CD4-positive, alpha-beta T cell (primary cell): Measurements from ENCODE around the gene CENPP. TPM values are rescaled to one million over a fixed set of nuclear protein-coding genes. Genes with fewer than 3 reads are reported as not detected.

ENCODE experiments used
- ATAC-seq: fragments of 200-7000 bp; cut with Tn5 transposase; one replicate; pipeline ENCODE4 v1.10.0; 2022; ENCODE audit warnings: mild to moderate bottlenecking; ENCODE audit not compliant: poor library complexity
- CTCF ChIA-PET: fragments of 350-600 bp; sonication (Branson Sonifier 250); formaldehyde crosslinking; loops from one replicate; lab custom pipeline; 2021; ENCODE audit warnings: antibody characterized with exemption, inconsistent platforms; lab: Charles Lee
- POLR2A ChIA-PET: fragments of 350-600 bp; sonication (Branson Sonifier 250); formaldehyde crosslinking; loops from one replicate; lab custom pipeline; 2021; ENCODE audit warnings: antibody characterized with exemption, inconsistent platforms; lab: Charles Lee
- DNase-seq, 14 experiments: peaks; one replicate each; pipeline ENCODE4 v3.0.0-alpha.2; 2013 to 2020; ENCODE audit warnings: mixed read lengths in 2 of 14
- H3K27ac ChIP-seq, 2 donors: one replicate each; pipeline versions ENCODE4 v1.5.1 to v1.7.0; 2013; ENCODE audit warnings: low read length in 2 of 2, low read depth in 1 of 2, mild to moderate bottlenecking in 1 of 2
- H3K27me3 ChIP-seq, 2 experiments: 1 replicate in 1 of 2; 2 replicates in 1 of 2; pipeline versions ENCODE4 v1.6.1 to v1.7.0; 2013; ENCODE audit warnings: low read length in 2 of 2, control low read depth in 1 of 2, mild to moderate bottlenecking in 1 of 2, moderate library complexity in 1 of 2; ENCODE audit not compliant: insufficient read depth in 2 of 2, control insufficient read depth in 1 of 2
- H3K36me3 ChIP-seq: one replicate; pipeline ENCODE4 v1.6.1; 2013; ENCODE audit warnings: low read length, control low read depth; ENCODE audit not compliant: insufficient read depth
- H3K4me1 ChIP-seq: one replicate; pipeline ENCODE4 v1.6.1; 2013; ENCODE audit warnings: low read length, control low read depth; ENCODE audit not compliant: insufficient read depth
- H3K4me3 ChIP-seq: one replicate; pipeline ENCODE4 v1.5.1; 2013; ENCODE audit warnings: mild to moderate bottlenecking, low read length, moderate library complexity
- H3K9me3 ChIP-seq, 2 experiments: 1 replicate in 1 of 2; 2 replicates in 1 of 2; pipeline versions ENCODE4 v1.6.1 to v1.7.0; 2013; ENCODE audit warnings: low read length in 2 of 2, mild to moderate bottlenecking in 2 of 2, control low read depth in 1 of 2, moderate library complexity in 1 of 2; ENCODE audit not compliant: control insufficient read depth in 1 of 2, insufficient read depth in 1 of 2
- H3K27ac Mint-ChIP-seq: one replicate; pipeline ENCODE4 v1.8.0; 2020; ENCODE audit warnings: mixed read lengths
- H3K27me3 Mint-ChIP-seq: one replicate; pipeline ENCODE4 v1.8.0; 2021; ENCODE audit warnings: mixed read lengths
- H3K36me3 Mint-ChIP-seq: one replicate; pipeline ENCODE4 v1.8.0; 2021; ENCODE audit warnings: low read depth, mixed read lengths
- H3K4me1 Mint-ChIP-seq: one replicate; pipeline ENCODE4 v1.8.0; 2021; ENCODE audit warnings: low read depth, mixed read lengths
- H3K4me3 Mint-ChIP-seq: one replicate; pipeline ENCODE4 v1.8.0; 2020; ENCODE audit warnings: mild to moderate bottlenecking, mixed read lengths
- H3K9me3 Mint-ChIP-seq: one replicate; pipeline ENCODE4 v1.8.0; 2020; ENCODE audit warnings: mixed read lengths
- CTCF ChIP-seq: fragments of 200-600 bp; IDR thresholded peaks from one replicate; pipeline ENCODE4 v1.8.0; 2022; ENCODE audit warnings: antibody characterized with exemption, mild to moderate bottlenecking
- intact Hi-C, 2 experiments: fragments of 100-400 bp; cut with DNase I in 1 of 2; cut with micrococcal nuclease in 1 of 2; formaldehyde crosslinking; loops; one replicate each; pipeline versions ENCODE4 v1.15.1 to v1.9.0; 2023 to 2025; cut with DNase I, micrococcal nuclease
- microRNA-seq: library from miRNA; unstranded; fragments of <30 nt; microRNA quantifications from one replicate; pipeline ENCODE4 v1.2.0, GENCODE V29; 2021; ENCODE audit warnings: borderline microRNAs expressed, borderline replicate concordance
- total RNA-seq, 174 experiments: library from RNA in 2 of 174; stranded (reverse) in 2 of 174; gene quantifications; one replicate each; pipeline ENCODE4 v1.2.3 and lab custom pipeline; 2021 to 2026

CENPP gene
- total RNA-seq, 2 experiments from 2014 or later = 4.8 TPM

- peaks cover 57% of the 10 kb centered on the region for H3K4me1 Mint-ChIP-seq
- Histone ChIP-seq H3K27ac (no peak overlapping the region), H3K4me1 (peaks cover 46% of the 10 kb centered on the region), H3K4me3 (no peak overlapping the region), H3K27me3 (no peaks in the 10 kb centered on the region), H3K36me3 (peaks cover 15% of the 10 kb centered on the region), H3K9me3 (no peaks in the 10 kb centered on the region)
- no peaks in the 10 kb centered on the region for H3K27me3 Mint-ChIP-seq
- DNase-seq (peak in 1 of 14 experiments; percentile 10), ATAC-seq (no peak)
- H3K36me3 Mint-ChIP-seq = peaks cover 21% of the 10 kb centered on the region
- H3K27ac Mint-ChIP-seq = peak overlapping the region; percentile 28
- ChIA-PET POLR2A (no interaction called here), CTCF (no interaction called here)
- TF ChIP-seq CTCF = no peak
- no peaks in the 10 kb centered on the region for H3K9me3 Mint-ChIP-seq
- intact Hi-C loops = loop anchor here in 1 of 2 experiments (5.0 kb wide), 3 partner anchors 205 to 1590 kb away; partner anchors contain the start of gene ZNF169
- peak overlapping the region; percentile 64 for H3K4me3 Mint-ChIP-seq
Measured at GRCh38 chr9:92666912-92667532, 341.3 kb downstream of the CENPP start.

- peak overlapping the region; percentile 99 for H3K27ac Mint-ChIP-seq
- no peak for TF ChIP-seq CTCF
- H3K36me3 ChIP-seq = peaks cover 11% of the 10 kb centered on the region
- no peaks in the 10 kb centered on the region for H3K27me3 Mint-ChIP-seq
- DNase-seq (peak in 6 of 14 experiments; percentile 11 to 43 (median 29)), ATAC-seq (no peak)
- peaks cover 46% of the 10 kb centered on the region for H3K4me1 ChIP-seq
- intact Hi-C loops = loop anchor here in 1 of 2 experiments (5.0 kb wide), 3 partner anchors 203 to 1588 kb away; partner anchors contain the start of gene ZNF169
- no peaks in the 10 kb centered on the region for H3K9me3 ChIP-seq
- H3K27me3 ChIP-seq = no peaks in the 10 kb centered on the region
- H3K4me3 Mint-ChIP-seq = peak overlapping the region; percentile 98
- POLR2A ChIA-PET = no interaction called here
- H3K27ac ChIP-seq = peak overlapping the region; percentile 85 to 88
- peaks cover 51% of the 10 kb centered on the region for H3K4me1 Mint-ChIP-seq
- CTCF ChIA-PET = no interaction called here
- H3K4me3 ChIP-seq = peak overlapping the region; percentile 100
- H3K36me3 Mint-ChIP-seq = peaks cover 21% of the 10 kb centered on the region
- H3K9me3 Mint-ChIP-seq = no peaks in the 10 kb centered on the region
Measured at GRCh38 chr9:92668746-92669526, 343.2 kb downstream of the CENPP start.

- Mint-ChIP-seq H3K27ac (peak overlapping the region; percentile 99), H3K4me3 (peak overlapping the region; percentile 98), H3K27me3 (no peaks in the 10 kb centered on the region), H3K36me3 (peaks cover 21% of the 10 kb centered on the region), H3K9me3 (no peaks in the 10 kb centered on the region), H3K4me1 (peaks cover 51% of the 10 kb centered on the region)
- TF ChIP-seq CTCF = no peak
- Histone ChIP-seq H3K4me1 (peaks cover 43% of the 10 kb centered on the region), H3K36me3 (peaks cover 11% of the 10 kb centered on the region), H3K9me3 (no peaks in the 10 kb centered on the region), H3K4me3 (peak overlapping the region; percentile 100), H3K27me3 (no peaks in the 10 kb centered on the region), H3K27ac (peak overlapping the region; percentile 85 to 88)
- ATAC-seq (peak; percentile 0), DNase-seq (peak in 7 of 14 experiments; percentile 10 to 64 (median 17))
- CTCF ChIA-PET = interaction anchor here (0.9 to 1.7 kb wide), 2 partner anchors 95 to 897 kb away, joined by 3 to 7 read pairs; partner anchors contain the start of gene BICD2
- POLR2A ChIA-PET = interaction anchor here (0.9 to 2.1 kb wide), 14 partner anchors 8 to 1497 kb away, joined by 3 to 34 read pairs (median 4); partner anchors contain the start of genes BICD2, CENPP, NINJ1 and NOL8
- intact Hi-C loops = loop anchor here in 1 of 2 experiments (5.0 kb wide), 3 partner anchors 203 to 1588 kb away; partner anchors contain the start of gene ZNF169
Measured at GRCh38 chr9:92669527-92669889, 343.8 kb downstream of the CENPP start.

Small RNAs within 50 kb of the gene (microRNA-seq; reads per million reads assigned to microRNA genes)
- gene MIR3651 = 4.5 reads per million, percentile 23 among the genes with 10 or more reads in this experiment
- not detected for gene MIR4670

Other genes with a start within 250 kb of the CENPP start
- 10 to 100 TPM; 40.9 to 43.0 TPM for gene SPTLC1, start 210.5 kb upstream of the CENPP start, total RNA-seq
- gene IARS1, start 32.3 kb upstream of the CENPP start, total RNA-seq = 10 to 100 TPM; 49.8 to 56.8 TPM
- 10 to 100 TPM; 55.9 to 65.7 TPM for gene NOL8, start 603 bp upstream of the CENPP start, total RNA-seq
- under 1 TPM in 1 of 2 experiments, not detected in 1; 0.11 TPM for gene OGN, start 78.6 kb downstream of the CENPP start, total RNA-seq
- not detected for gene OMD, start 98.5 kb downstream of the CENPP start, total RNA-seq
- not detected for gene ASPN, start 156.6 kb downstream of the CENPP start, total RNA-seq
- not detected for gene ECM2, start 210.0 kb downstream of the CENPP start, total RNA-seq